H9 (cell line): Measurements from ENCODE around the gene FTO. TPM values are rescaled to one million over a fixed set of nuclear protein-coding genes. Genes with fewer than 3 reads are reported as not detected.

Source experiments
- DNase-seq: peaks from one replicate; pipeline ENCODE4 v3.0.0-alpha.2; 2017
- H2AFZ ChIP-seq: one replicate; pipeline ENCODE4 v1.6.1; 2013; ENCODE audit warnings: mild to moderate bottlenecking, low read length, control low read depth, moderate library complexity
- H2AK5ac ChIP-seq: 2 replicates; pipeline ENCODE4 v1.6.1; 2013; ENCODE audit warnings: low read length, control low read depth, mixed read lengths; ENCODE audit not compliant: insufficient read length
- H2BK120ac ChIP-seq: one replicate; pipeline ENCODE4 v1.6.1; 2013; ENCODE audit warnings: low read depth, mild to moderate bottlenecking, low read length, control low read depth, inconsistent platforms; ENCODE audit not compliant: poor library complexity, severe bottlenecking
- H2BK12ac ChIP-seq: 2 replicates; pipeline ENCODE4 v1.6.1; 2013; ENCODE audit warnings: low read length, control low read depth, mixed read lengths, low read depth; ENCODE audit not compliant: insufficient read length
- H2BK15ac ChIP-seq: 2 replicates; pipeline ENCODE4 v1.6.1; 2013; ENCODE audit warnings: low read depth, low read length, control low read depth
- H2BK20ac ChIP-seq: one replicate; pipeline ENCODE4 v1.6.1; 2013; ENCODE audit warnings: low read depth, mild to moderate bottlenecking, low read length, control low read depth, inconsistent platforms; ENCODE audit not compliant: poor library complexity, severe bottlenecking
- H2BK5ac ChIP-seq: 2 replicates; pipeline ENCODE4 v1.6.1; 2013; ENCODE audit warnings: low read length, control low read depth, mixed read lengths; ENCODE audit not compliant: insufficient read length
- H3K14ac ChIP-seq: 2 replicates; pipeline ENCODE4 v1.6.1; 2013; ENCODE audit warnings: low read length, control low read depth; ENCODE audit not compliant: insufficient read depth
- H3K18ac ChIP-seq: 2 replicates; pipeline ENCODE4 v1.6.1; 2013; ENCODE audit warnings: low read depth, mild to moderate bottlenecking, mixed read lengths, low read length, control low read depth; ENCODE audit not compliant: insufficient read length
- H3K23ac ChIP-seq: 2 replicates; pipeline ENCODE4 v1.6.1; 2013; ENCODE audit warnings: low read length, control low read depth, mixed read lengths, low read depth; ENCODE audit not compliant: insufficient read length
- H3K23me2 ChIP-seq: 2 replicates; pipeline ENCODE4 v1.6.1; 2013; ENCODE audit warnings: low read depth, mild to moderate bottlenecking, mixed read lengths, low read length, control low read depth; ENCODE audit not compliant: insufficient read length, poor library complexity, severe bottlenecking
- H3K27ac ChIP-seq: 2 replicates; pipeline ENCODE4 v1.5.1; 2013; ENCODE audit warnings: low read length, control low read depth, mixed read lengths, low read depth; ENCODE audit not compliant: insufficient read length
- H3K27me3 ChIP-seq: 2 replicates; pipeline ENCODE4 v1.6.1; 2013; ENCODE audit warnings: low read length, control low read depth, inconsistent platforms; ENCODE audit not compliant: insufficient read depth
- H3K4ac ChIP-seq: 2 replicates; pipeline ENCODE4 v1.6.1; 2013; ENCODE audit warnings: low read depth, mild to moderate bottlenecking, control low read depth, inconsistent platforms, low read length, moderate library complexity
- H3K4me1 ChIP-seq: 2 replicates; pipeline ENCODE4 v1.6.1; 2013; ENCODE audit warnings: low read length, control low read depth, inconsistent platforms; ENCODE audit not compliant: insufficient read depth
- H3K4me2 ChIP-seq: 2 replicates; pipeline ENCODE4 v1.6.1; 2013; ENCODE audit warnings: low read length, control low read depth, mixed read lengths; ENCODE audit not compliant: insufficient read length, insufficient read depth
- H3K56ac ChIP-seq: 2 replicates; pipeline ENCODE4 v1.6.1; 2013; ENCODE audit warnings: low read depth, mild to moderate bottlenecking, mixed read lengths, low read length, control low read depth; ENCODE audit not compliant: insufficient read length
- H3K79me1 ChIP-seq: 2 replicates; pipeline ENCODE4 v1.6.1; 2013; ENCODE audit warnings: low read depth, mild to moderate bottlenecking, moderate library complexity, low read length, control low read depth, inconsistent platforms; ENCODE audit not compliant: insufficient read depth, poor library complexity, severe bottlenecking
- H3K79me2 ChIP-seq: 2 replicates; pipeline ENCODE4 v1.6.1; 2013; ENCODE audit warnings: low read length, control low read depth, inconsistent platforms; ENCODE audit not compliant: insufficient read depth
- H3K9ac ChIP-seq: 2 replicates; pipeline ENCODE4 v1.6.1; 2013; ENCODE audit warnings: low read length, control low read depth, mixed read lengths; ENCODE audit not compliant: insufficient read length; ENCODE audit errors: extremely low read depth
- H3K9me3 ChIP-seq: one replicate; pipeline ENCODE4 v1.6.1; 2013; ENCODE audit warnings: low read depth, low read length, inconsistent platforms; ENCODE audit not compliant: control insufficient read depth
- H3T11ph ChIP-seq: one replicate; pipeline ENCODE4 v1.6.1; 2013; ENCODE audit warnings: mild to moderate bottlenecking, low read length, control low read depth, inconsistent platforms
- H4K20me1 ChIP-seq: one replicate; pipeline ENCODE4 v1.6.1; 2013; ENCODE audit not compliant: control insufficient read depth, insufficient read length, insufficient read depth
- H4K5ac ChIP-seq: 2 replicates; pipeline ENCODE4 v1.6.1; 2013; ENCODE audit warnings: low read depth, mild to moderate bottlenecking, mixed read lengths, low read length, control low read depth; ENCODE audit not compliant: insufficient read length
- H4K8ac ChIP-seq: replicated peaks from 2 replicates; pipeline ENCODE4 v1.6.1; 2013; ENCODE audit warnings: low read length, control low read depth, mixed read lengths, low read depth; ENCODE audit not compliant: insufficient read length
- H4K91ac ChIP-seq: 2 replicates; pipeline ENCODE4 v1.6.1; 2013; ENCODE audit warnings: low read depth, mild to moderate bottlenecking, moderate library complexity, mixed read lengths, low read length, control low read depth; ENCODE audit not compliant: insufficient read length
- H3K27ac Mint-ChIP-seq, 3 experiments: 2 replicates in 2 of 3; 3 replicates in 1 of 3; pipeline ENCODE4 v1.8.0; 2020 to 2021; ENCODE audit warnings: mixed read lengths in 3 of 3, mild to moderate bottlenecking in 1 of 3, moderate library complexity in 1 of 3
- H3K27me3 Mint-ChIP-seq: 2 replicates; pipeline ENCODE4 v1.8.0; 2021; ENCODE audit warnings: low read depth, mild to moderate bottlenecking, moderate library complexity, mixed read lengths
- H3K36me3 Mint-ChIP-seq, 3 experiments: 2 replicates in 2 of 3; 3 replicates in 1 of 3; pipeline ENCODE4 v1.8.0; 2020 to 2021; ENCODE audit warnings: low read depth in 3 of 3, mixed read lengths in 3 of 3; ENCODE audit not compliant: insufficient read depth in 1 of 3
- H3K4me1 Mint-ChIP-seq, 2 experiments: 2 replicates each; pipeline ENCODE4 v1.8.0; 2020; ENCODE audit warnings: mixed read lengths in 2 of 2
- H3K4me3 Mint-ChIP-seq, 2 experiments: 2 replicates in 1 of 2; 3 replicates in 1 of 2; pipeline ENCODE4 v1.8.0; 2020 to 2021; ENCODE audit warnings: mild to moderate bottlenecking in 2 of 2, mixed read lengths in 2 of 2, moderate library complexity in 1 of 2
- H3K9me3 Mint-ChIP-seq, 2 experiments: 2 replicates in 1 of 2; 3 replicates in 1 of 2; pipeline ENCODE4 v1.8.0; 2020; ENCODE audit warnings: mild to moderate bottlenecking in 2 of 2, mixed read lengths in 2 of 2, moderate library complexity in 1 of 2
- WGBS: extraction: QIAGEN DNeasy Blood & Tissue Kit; methylation state at CpG from one replicate; pipeline ENCODE4 v1.1.7; 2013; ENCODE audit warnings: missing lambda C conversion rate, low lambda C conversion rate, mixed read lengths; ENCODE audit not compliant: insufficient read length; ENCODE audit errors: extremely low coverage; 5-methylcytosine and 5-hydroxymethylcytosine counted together
- total RNA-seq: library from RNA; stranded (reverse); gene quantifications from 2 replicates; pipeline ENCODE4 v1.2.1, GENCODE V29; 2021
- TF ChIP-seq, protein P1 (sequence below): fragments of 200-600 bp; sonication (generic); conservative IDR thresholded peaks from 3 replicates; pipeline ENCODE4 v1.8.0; 2021; ENCODE audit warnings: antibody characterized with exemption, mild to moderate bottlenecking

The FTO gene
- total RNA-seq, 1 experiment from 2014 or later: 67.9 TPM

DNA sequence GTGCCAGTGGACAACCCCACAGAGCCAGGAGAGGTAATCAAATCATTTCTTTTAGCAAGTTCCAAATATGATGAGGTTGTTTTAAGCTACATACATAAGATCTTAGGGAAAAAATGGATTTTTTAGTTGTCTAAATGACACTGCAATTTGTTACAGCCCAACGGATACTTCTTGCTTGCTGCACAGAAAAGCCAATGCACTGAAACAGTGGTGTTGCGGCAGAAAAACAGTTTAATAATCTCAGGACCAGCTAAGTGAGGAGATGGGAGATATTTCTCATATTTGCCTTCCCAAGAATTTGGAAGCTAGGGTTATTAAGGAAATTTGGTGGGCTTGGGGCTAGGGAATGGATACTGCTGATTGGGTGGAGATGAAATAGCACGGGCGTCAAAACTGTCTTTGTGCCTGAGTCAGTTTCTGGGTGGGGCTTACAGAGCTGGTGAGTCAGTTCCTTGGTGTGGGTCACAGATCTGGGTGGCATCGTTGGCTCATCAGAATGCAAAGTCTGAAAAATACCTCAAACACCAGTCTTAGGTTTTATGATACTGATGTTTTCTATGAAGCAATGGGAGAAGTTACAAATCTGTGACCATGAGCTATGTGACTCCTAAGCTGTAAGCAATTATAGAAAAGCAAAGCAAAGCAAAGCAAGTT is 327.3 kb downstream of the FTO start:
- no peak overlapping the region for H4K5ac ChIP-seq
- no peak overlapping the region for H2BK12ac ChIP-seq
- no peak overlapping the region for H2AFZ ChIP-seq
- WGBS: no CpG with 5 or more reads among the region's 5 CpGs
- no peaks in the 10 kb centered on the region for H3K4me1 ChIP-seq
- no peak overlapping the region for H3K4me2 ChIP-seq
- H4K20me1 ChIP-seq: no peaks in the 10 kb centered on the region
- no peaks in the 10 kb centered on the region for H3K79me2 ChIP-seq
- H4K8ac ChIP-seq: no peak overlapping the region
- Mint-ChIP-seq H3K27ac (no peak overlapping the region), H3K4me1 (peaks cover 3 to 4% of the 10 kb centered on the region in 2 experiments; a peak in 2 of 4 replicates), H3K36me3 (peaks cover 3 to 8% (median 7%) of the 10 kb centered on the region in 3 experiments; a peak in 6 of 7 replicates), H3K27me3 (no peaks in the 10 kb centered on the region; the same call in 1 of the 2 replicates), H3K9me3 (peaks cover 6 to 7% of the 10 kb centered on the region in 2 experiments; a peak in 4 of 5 replicates), H3K4me3 (no peak overlapping the region)
- no peak overlapping the region for H3K56ac ChIP-seq
- H2BK5ac ChIP-seq: no peak overlapping the region
- TF ChIP-seq, protein P1, sequence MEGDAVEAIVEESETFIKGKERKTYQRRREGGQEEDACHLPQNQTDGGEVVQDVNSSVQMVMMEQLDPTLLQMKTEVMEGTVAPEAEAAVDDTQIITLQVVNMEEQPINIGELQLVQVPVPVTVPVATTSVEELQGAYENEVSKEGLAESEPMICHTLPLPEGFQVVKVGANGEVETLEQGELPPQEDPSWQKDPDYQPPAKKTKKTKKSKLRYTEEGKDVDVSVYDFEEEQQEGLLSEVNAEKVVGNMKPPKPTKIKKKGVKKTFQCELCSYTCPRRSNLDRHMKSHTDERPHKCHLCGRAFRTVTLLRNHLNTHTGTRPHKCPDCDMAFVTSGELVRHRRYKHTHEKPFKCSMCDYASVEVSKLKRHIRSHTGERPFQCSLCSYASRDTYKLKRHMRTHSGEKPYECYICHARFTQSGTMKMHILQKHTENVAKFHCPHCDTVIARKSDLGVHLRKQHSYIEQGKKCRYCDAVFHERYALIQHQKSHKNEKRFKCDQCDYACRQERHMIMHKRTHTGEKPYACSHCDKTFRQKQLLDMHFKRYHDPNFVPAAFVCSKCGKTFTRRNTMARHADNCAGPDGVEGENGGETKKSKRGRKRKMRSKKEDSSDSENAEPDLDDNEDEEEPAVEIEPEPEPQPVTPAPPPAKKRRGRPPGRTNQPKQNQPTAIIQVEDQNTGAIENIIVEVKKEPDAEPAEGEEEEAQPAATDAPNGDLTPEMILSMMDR: no peak
- no peak overlapping the region for H2BK120ac ChIP-seq
- no peak overlapping the region for H3K18ac ChIP-seq
- H2AK5ac ChIP-seq: no peak overlapping the region
- H2BK15ac ChIP-seq: no peak overlapping the region
- H4K91ac ChIP-seq: no peak overlapping the region
- DNase-seq: no peak
- no peak overlapping the region for H3K4ac ChIP-seq
- H3T11ph ChIP-seq: no peak overlapping the region
- H3K9ac ChIP-seq: no peak overlapping the region
- no peaks in the 10 kb centered on the region for H3K9me3 ChIP-seq
- H3K27me3 ChIP-seq: no peaks in the 10 kb centered on the region
- no peak overlapping the region for H2BK20ac ChIP-seq
- H3K23ac ChIP-seq: no peak overlapping the region
- H3K27ac ChIP-seq: no peak overlapping the region
- H3K14ac ChIP-seq: no peak overlapping the region
- no peaks in the 10 kb centered on the region for H3K79me1 ChIP-seq
- no peaks in the 10 kb centered on the region for H3K23me2 ChIP-seq
